CD4-positive, alpha-beta T cell treated with Interleukin-15 for 1 hour (primary cell): Measurements from ENCODE around the gene SHISA2.

Experiments used
- DNase-seq: peaks from one replicate; pipeline ENCODE4 v3.0.0-alpha.2; 2020

SHISA2 gene

DNA sequence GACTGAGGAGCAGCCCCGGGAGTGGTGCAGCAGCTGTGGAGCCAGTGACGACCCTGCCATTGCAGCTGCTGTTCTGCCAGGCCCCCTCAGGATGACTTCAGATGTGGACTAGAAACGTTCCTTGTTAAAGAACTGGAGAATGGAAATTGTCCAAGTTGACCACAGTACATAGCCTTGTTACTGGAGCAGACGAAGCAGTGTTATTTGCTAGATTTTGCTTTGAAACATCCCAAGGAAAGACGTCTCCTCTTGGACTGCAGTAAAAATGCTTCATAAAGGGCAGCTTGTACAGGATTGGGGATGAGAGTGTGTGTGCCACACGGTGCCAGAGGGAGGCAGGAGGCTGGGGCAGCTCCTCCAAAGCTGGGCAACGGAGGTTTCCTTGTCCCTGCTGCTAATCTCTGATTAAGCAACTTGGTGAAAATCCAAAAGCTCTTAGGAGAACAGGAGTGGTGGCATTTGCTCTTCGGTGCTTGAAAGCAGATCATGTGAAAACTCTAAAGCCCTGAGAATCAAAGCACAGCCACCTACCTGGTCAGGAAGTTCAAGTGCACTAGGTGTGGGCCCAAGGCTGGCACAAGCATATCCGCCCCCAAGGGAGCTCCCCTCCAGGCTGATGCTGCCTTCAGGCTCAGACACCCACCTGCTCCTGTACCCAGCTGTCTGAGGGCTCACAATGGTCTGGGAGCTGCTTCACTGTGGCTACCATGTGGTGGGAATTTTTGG is 34.5 kb downstream of the SHISA2 start:
- DNase-seq: no peak

DNA sequence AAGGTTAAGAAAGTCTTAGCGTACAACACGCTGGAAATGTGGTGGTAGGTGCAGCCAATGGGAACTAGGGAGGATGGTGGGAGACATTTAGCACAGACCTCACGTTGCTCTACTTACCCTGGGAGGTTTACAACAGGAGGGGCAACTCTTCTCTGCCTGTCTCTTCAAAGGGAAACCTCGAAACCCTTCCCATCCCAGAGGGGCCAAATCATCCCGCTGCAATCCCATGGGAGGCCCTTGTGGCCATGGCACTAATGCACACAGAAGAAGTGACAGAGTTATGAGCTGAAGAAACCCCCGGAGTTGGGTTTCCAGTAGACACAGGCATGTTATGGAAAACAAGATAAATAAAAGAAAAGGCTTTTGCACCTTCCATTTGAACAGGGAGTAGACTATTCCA is 35.6 kb downstream of the SHISA2 start:
- no peak for DNase-seq

DNA sequence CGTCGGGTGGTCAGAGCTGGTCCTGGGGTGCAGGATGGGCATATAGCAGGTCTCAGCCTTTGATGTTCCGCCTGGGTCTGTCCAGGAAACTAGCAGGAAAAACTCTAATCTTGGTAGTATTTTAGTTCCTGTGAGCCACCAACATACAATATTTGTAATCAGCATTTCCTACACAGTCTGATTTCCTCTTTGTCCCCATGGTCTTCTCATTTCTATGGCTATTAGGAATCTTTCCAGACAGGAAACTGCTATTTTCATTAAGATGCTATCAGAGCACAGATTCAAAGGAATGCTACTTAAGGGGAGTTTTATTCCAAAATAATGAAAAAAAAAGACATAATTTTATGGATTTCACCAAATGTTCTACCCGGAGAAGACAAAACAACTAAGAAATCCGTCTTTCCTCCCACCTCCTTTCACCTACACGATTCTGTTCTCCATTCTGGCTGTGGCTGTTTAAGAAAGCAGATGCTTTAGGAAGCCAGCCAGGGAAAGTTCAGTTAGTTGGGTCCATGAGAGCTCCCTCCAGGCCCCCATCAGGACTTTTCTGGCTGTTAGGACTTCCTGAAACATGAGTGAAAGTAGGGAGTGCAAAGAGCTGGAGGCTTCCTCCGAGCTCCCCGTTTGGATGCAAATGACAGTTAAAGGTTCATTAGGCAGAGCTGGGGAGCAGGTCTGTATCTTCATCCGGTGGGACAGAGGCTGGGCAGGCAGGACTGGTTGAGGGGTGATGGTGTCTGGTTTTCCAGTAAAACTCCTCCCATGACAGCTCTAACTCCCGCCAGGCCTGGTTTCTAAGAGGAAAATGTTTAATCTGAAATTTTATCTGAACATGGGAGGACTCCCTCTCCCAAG is 36.3 kb downstream of the SHISA2 start:
- DNase-seq: no peak

DNA sequence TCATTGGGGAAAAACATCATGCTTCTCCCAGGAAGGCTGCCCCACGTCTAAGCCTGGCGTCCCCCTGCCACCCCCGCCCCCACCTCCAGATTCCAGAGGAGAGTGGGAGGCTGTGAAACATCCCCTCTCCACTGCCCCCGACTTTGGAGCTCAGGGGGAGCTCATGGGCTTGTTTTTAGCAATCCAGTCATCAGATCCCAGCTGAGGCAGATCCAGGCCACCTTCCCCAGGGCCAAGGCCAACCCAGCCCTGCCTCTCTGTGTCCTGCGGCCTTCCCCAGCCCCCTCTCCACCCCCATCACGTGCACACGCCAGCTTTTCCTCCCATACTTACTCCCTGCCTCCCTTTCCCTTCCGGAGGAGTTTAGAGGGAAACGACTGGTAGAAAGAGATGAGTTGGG is 38.8 kb downstream of the SHISA2 start:
- DNase-seq: no peak

DNA sequence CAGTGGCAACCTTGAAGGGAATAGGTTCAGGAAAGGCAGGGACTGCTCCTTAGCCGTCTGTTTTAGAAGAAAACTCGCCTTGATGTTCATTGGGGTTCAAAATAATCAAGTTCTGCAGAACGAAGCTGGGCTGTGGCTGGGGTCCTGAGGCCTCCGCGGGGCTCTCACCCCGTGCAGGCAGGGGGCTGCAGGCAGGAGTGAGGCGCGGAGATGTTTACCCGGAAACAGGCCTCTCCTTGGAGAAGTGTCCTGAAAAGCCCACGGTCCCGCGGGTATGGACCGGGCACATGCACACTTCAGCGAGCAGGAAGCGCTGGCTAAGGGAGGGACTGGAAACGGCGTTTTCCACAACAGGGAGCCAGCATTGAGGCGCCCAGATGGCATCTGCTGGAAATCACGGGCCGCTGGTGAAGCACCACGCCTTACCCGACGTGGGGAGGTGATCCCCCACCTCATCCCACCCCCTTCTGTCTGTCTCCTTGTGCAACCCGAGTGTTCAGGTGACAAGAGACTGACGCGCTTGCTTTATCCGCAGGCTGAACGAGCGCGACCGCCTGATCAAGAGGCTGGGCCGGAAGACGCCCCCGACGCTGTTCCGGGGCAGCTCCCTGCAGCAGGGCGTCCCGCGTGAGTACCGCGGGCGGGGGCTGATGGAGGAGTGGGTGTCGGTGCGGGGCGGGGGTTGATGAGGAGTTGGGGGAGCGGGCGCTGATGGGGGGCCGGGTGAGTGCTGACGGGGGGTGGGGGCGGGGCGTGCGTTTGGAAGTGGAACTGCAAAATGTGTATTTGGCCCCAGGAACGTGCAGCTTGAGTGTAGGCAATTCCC is 39.6 kb downstream of the SHISA2 start:
- peak; percentile 69 for DNase-seq

DNA sequence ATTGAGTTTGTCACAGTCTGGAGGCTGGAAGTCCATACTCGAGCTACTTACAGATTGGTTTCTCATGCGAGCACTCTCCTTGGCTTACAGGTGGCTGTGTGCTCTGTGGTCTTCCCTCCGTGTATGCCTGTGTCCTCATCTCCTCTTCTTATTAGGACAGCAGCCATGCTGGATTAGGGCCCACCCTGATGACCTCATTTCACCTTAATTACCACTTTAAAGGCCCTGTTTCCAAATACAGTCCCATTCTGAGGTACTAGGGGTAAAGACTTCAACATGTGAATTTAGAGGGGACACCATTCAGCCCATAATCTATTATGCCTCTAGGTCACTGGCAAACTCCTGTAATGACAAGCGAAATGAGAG is 40.6 kb downstream of the SHISA2 start:
- no peak for DNase-seq

DNA sequence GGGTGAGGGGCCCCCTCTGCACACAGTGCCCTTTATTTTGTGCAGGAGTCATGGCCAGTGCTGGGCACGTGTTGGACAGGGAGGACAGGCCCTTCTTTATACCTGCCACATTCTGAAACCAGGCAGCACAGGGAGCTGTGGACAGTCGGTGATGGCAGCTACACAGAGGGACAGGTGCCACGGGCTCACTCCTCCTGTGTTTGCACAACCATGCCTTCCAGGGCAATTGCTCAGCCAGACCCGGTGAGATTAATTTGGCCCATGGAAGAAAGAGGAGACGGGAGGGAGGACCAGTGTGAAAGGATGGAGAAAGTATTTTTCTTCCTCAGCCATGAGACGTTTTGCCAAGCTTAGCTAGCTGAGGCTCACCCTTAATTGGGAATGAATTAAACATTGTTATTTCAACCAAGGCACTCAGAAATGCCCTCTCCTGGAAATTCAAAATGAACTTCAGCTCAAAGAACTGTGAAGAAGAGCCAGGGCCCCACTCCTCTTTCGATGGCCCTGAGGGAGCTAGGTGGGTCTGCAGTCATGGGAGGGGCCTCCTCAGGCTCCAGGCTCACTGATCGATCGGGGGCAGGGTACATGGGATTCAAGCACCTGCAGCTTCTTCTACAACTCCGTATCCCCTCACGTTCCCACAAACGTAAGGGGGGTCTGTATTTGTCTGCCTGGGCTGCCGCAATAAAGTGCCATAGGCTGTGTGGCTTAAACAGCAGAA is 41.2 kb downstream of the SHISA2 start:
- DNase-seq: no peak

DNA sequence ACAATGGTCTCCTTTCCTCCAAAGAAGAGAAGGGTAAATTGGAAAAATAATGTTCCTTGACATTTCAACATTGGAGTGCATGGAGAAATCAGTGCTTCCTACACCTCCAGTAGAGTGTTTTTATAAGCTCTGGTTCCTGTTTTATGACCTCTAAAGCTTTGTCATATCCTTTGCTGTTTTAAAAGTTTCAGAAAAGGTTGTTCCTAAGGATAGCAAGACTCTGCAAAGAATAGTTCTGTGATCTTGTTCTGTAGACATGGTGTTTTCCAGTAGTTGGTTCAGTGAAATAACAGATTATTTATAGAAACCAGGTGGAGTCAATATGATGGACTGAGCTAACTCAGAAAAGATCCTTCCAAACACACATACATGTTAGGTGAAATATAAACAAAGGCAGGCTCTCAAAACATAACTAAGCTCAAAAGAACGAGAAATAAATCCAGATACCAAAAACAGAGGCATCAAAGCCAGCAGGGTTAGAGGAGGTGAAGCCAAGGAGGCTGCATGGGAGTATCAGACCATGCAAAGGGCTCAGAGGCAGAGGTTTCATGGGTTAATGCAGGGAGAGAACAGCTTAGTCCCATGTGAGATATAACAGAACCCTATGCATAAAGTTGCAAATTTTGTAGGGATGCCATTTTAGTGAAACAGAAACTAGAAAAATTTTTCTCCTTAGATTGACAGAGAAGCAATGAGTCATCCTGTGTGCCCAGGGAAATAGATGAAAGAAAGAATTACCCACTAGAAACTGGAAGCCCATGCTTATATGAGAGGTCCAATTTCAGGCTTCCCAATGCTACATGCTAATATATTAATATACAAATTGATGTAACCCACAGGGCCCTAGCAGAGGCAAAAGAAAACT is 44.3 kb downstream of the SHISA2 start:
- no peak for DNase-seq
